Tibial nerve (tissue), 4 donors: ENCODE data around the gene ITPKB. TPM values are rescaled to one million over a fixed set of nuclear protein-coding genes. Genes with fewer than 3 reads are reported as not detected.

Source experiments
- DNase-seq, 2 donors: peaks; one replicate each; pipeline ENCODE4 v3.0.0-alpha.2; 2019; ENCODE audit warnings: low spot score in 2 of 2
- H3K27ac ChIP-seq, 4 donors: fragments of 200-600 bp; sonication (generic) in 3 of 4; one replicate each; pipeline ENCODE4 v1.5.1; 2017 to 2019; ENCODE audit warnings: mild to moderate bottlenecking in 1 of 4
- H3K27me3 ChIP-seq, 2 donors: fragments of 200-600 bp; sonication (generic) in 1 of 2; one replicate each; pipeline versions ENCODE4 v1.5.1 to v1.6.0; 2017 to 2019
- H3K36me3 ChIP-seq, 3 donors: fragments of 200-600 bp; sonication (generic); one replicate each; pipeline ENCODE4 v1.5.1; 2018 to 2019
- H3K4me1 ChIP-seq, 4 donors: fragments of 200-600 bp; sonication (generic) in 3 of 4; one replicate each; pipeline ENCODE4 v1.5.1; 2017 to 2019
- H3K4me3 ChIP-seq, 4 donors: fragments of 200-600 bp; sonication (generic) in 3 of 4; one replicate each; pipeline ENCODE4 v1.5.1; 2017 to 2019; ENCODE audit warnings: mild to moderate bottlenecking in 1 of 4, moderate library complexity in 1 of 4
- H3K9me3 ChIP-seq, 4 donors: fragments of 200-600 bp; sonication (generic) in 3 of 4; one replicate each; pipeline ENCODE4 v1.5.1; 2017 to 2019
- EP300 ChIP-seq, 2 donors: sonication (generic); formaldehyde crosslinking; IDR thresholded peaks; one replicate each; pipeline ENCODE4 v1.6.1; 2017; ENCODE audit warnings: antibody characterized with exemption in 2 of 2, mild to moderate bottlenecking in 1 of 2
- POLR2A ChIP-seq, 2 donors: fragments of 450-650 bp; IDR thresholded peaks; one replicate each; pipeline ENCODE4 v1.6.1; 2017; ENCODE audit warnings: antibody characterized with exemption in 2 of 2, mild to moderate bottlenecking in 2 of 2, moderate library complexity in 2 of 2
- WGBS, 2 donors: methylation state at CpG; one replicate each; pipeline ENCODE4 v1.1.5; 2018; 5-methylcytosine and 5-hydroxymethylcytosine counted together
- total RNA-seq, 4 donors: library from RNA; depleted of rRNA; stranded (reverse); fragments of >200 nt; gene quantifications; one replicate each; pipeline ENCODE4 v1.1.0, GENCODE V29; 2016
- TF ChIP-seq, protein P1 (sequence below), 5 experiments: fragments of 200-600 bp in 3 of 5; fragments of 450-650 bp in 2 of 5; sonication (generic) in 3 of 5; IDR thresholded peaks; one replicate each; pipeline ENCODE4 v1.5.1; 2016 to 2019; ENCODE audit warnings: antibody characterized with exemption in 5 of 5, mild to moderate bottlenecking in 3 of 5, moderate library complexity in 2 of 5

Gene ITPKB
- total RNA-seq, 4 donors from 2014 or later = 49.2 to 82.0 (median 52.7) TPM

DNA sequence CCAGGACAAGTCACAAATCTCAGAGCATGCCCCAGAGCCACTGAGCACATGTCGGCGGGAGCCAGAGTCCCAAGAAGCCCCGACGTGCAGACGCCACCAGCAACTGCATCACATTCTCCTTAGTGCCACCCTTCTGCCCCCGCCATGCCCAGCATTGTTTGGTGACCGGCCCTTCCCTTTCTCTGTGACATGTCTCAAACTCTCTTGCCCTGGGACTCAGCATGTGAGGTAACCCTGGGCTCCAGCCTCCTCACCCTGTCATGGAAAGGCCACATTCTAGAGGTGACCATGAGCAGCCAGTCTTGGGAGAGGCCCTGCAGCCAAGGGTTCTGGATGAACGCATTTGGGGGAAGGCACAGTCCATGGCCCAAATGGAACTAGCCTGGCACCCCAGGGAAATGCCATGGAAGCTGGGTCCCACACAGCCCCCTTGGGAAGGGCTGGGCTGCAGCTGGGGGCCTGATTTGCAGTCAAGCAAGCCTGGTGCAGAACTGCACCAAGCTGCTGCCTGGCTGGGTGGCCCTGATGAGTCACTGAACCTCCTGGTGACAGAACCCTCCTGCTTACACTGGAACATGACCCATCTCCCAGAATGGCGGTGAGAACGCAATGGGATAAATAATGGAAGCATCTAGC is 94.4 kb downstream of the ITPKB start:
- 75 to 92% methylated on average over 9 to 10 of the region's 10 CpGs for WGBS, 2 donors
- no peaks in the 10 kb centered on the region for H3K9me3 ChIP-seq
- no peaks in the 10 kb centered on the region for H3K27me3 ChIP-seq
- H3K36me3 ChIP-seq = peaks cover 0 to 85% (median 16%) of the 10 kb centered on the region in 3 donors
- DNase-seq = no peak
- TF ChIP-seq, protein P1, sequence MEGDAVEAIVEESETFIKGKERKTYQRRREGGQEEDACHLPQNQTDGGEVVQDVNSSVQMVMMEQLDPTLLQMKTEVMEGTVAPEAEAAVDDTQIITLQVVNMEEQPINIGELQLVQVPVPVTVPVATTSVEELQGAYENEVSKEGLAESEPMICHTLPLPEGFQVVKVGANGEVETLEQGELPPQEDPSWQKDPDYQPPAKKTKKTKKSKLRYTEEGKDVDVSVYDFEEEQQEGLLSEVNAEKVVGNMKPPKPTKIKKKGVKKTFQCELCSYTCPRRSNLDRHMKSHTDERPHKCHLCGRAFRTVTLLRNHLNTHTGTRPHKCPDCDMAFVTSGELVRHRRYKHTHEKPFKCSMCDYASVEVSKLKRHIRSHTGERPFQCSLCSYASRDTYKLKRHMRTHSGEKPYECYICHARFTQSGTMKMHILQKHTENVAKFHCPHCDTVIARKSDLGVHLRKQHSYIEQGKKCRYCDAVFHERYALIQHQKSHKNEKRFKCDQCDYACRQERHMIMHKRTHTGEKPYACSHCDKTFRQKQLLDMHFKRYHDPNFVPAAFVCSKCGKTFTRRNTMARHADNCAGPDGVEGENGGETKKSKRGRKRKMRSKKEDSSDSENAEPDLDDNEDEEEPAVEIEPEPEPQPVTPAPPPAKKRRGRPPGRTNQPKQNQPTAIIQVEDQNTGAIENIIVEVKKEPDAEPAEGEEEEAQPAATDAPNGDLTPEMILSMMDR (IDR thresholded peaks at IDR 0.05) = no peak
- no peak for TF ChIP-seq POLR2A (IDR thresholded peaks at IDR 0.05)
- H3K4me3 ChIP-seq = no peak overlapping the region
- peaks cover 0 to 34% (median 20%) of the 10 kb centered on the region in 4 donors for H3K4me1 ChIP-seq
- peak overlapping the region in 3 of 4 donors; percentile 13 to 71 (median 34) for H3K27ac ChIP-seq

DNA sequence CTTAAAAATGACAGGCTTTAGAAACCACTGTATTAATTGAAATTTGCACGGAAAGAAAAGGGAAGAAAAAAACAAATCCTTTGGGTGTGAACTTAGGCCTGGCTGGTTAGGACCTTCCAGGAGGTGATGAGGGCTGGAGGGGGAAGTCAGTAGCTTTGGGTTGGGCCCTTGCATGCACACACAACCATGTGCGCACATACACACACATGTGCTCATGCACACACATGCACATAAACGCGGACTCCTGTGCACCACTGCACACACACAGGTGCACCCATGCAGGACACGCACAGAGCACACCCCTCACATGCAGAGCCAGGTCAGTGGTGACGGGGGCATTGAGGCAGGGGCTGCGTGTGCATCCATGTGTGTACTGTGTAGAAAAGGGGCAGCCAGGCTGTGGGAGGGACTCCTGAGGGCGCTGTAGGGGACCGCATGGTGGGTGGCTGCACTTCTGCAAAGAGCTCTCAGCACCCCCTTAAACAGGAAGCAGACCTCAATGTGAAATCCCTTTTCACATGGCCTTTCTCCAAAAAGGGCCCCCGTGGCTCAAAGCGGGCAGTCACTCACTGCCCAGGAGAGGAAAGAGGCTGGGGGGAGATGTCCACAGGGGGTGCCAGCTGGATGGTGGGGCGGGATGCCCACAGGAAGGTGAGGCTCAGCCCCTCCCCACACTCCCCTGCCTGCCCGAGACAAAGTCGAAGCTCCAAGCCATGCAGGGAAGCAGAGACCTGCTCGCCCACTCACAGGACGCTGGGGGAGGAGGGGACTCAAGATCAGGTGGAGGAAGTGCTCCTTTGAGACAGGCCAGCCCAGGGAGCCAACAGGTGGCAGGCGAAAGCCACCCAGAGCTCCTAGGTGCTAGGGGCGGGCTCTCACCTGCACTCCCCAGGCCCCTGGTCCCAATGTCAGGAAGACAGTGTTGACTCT is 95.2 kb downstream of the ITPKB start:
- TF ChIP-seq EP300 (IDR thresholded peaks at IDR 0.05) (no peak), POLR2A (IDR thresholded peaks at IDR 0.05) (no peak)
- TF ChIP-seq, protein P1 (IDR thresholded peaks at IDR 0.05) = no peak
- no peak for DNase-seq
- WGBS, 2 donors = 69 to 87% methylated on average over 16 to 17 of the region's 18 CpGs
- H3K9me3 ChIP-seq = no peaks in the 10 kb centered on the region
- H3K4me1 ChIP-seq = peaks cover 0 to 34% (median 20%) of the 10 kb centered on the region in 4 donors
- peaks cover 0 to 89% (median 16%) of the 10 kb centered on the region in 3 donors for H3K36me3 ChIP-seq
- peak overlapping the region in 3 of 4 donors; percentile 26 to 71 (median 54) for H3K27ac ChIP-seq
- no peaks in the 10 kb centered on the region for H3K27me3 ChIP-seq
- no peak overlapping the region for H3K4me3 ChIP-seq

DNA sequence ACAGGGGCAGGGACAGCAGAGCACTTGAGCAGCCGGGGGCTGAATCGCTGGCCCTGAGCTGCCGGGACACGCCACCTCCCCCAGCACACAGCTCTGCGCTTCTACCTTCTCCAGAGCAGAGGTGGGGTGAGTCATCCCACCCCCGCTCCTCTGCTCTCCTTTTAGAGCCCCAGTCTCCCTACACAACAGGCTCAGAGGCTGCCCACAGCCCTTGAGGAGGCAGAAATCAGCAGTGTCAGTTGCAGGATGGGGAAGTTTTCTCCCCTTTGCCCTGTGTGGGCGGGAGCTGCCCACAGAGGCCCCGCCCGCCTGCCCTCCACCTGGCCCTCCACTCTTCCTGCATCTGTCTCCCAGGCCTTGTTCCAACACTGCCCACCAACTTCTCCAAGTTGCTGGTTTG is 95.9 kb downstream of the ITPKB start:
- Histone ChIP-seq H3K27me3 (no peaks in the 10 kb centered on the region), H3K9me3 (no peaks in the 10 kb centered on the region), H3K36me3 (peaks cover 0 to 87% (median 16%) of the 10 kb centered on the region in 3 donors), H3K4me1 (peaks cover 0 to 40% (median 20%) of the 10 kb centered on the region in 4 donors), H3K4me3 (no peak overlapping the region), H3K27ac (peak overlapping the region in 3 of 4 donors; percentile 26 to 71 (median 54))
- TF ChIP-seq, protein P1 (IDR thresholded peaks at IDR 0.05) = no peak
- TF ChIP-seq POLR2A (IDR thresholded peaks at IDR 0.05) = no peak
- TF ChIP-seq EP300 (IDR thresholded peaks at IDR 0.05) = no peak
- WGBS, 2 donors = 43 to 61% methylated on average over 4 to 9 of the region's 9 CpGs
- no peak for DNase-seq

DNA sequence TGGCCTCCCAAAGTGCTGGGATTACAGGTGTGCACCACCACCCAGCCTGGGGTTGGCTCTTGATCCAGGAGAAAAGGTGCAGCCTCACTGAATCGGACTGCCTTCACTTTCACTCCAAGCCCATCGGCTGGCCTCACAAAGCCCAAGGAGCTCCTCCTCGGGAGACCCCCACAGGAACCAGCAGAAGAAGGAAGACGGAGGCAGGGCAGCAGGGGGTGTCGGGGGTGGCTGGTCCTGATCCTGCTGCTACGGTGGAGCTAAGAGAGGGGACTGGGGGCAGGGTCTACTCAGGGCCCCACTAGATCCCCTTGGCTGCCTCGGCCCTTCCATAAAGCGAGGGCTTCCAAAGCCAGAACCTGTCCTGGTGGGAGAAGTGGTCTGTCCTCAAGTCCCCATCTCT is 96.7 kb downstream of the ITPKB start:
- no peaks in the 10 kb centered on the region for H3K27me3 ChIP-seq
- peaks cover 0 to 87% (median 14%) of the 10 kb centered on the region in 3 donors for H3K36me3 ChIP-seq
- DNase-seq = no peak
- 94 to 97% methylated on average over 8 of the region's 8 CpGs for WGBS, 2 donors
- TF ChIP-seq POLR2A (IDR thresholded peaks at IDR 0.05) (no peak), EP300 (IDR thresholded peaks at IDR 0.05) (no peak)
- TF ChIP-seq, protein P1 (IDR thresholded peaks at IDR 0.05) = no peak
- peaks cover 0 to 48% (median 24%) of the 10 kb centered on the region in 4 donors for H3K4me1 ChIP-seq
- no peak overlapping the region for H3K4me3 ChIP-seq
- no peaks in the 10 kb centered on the region for H3K9me3 ChIP-seq
- H3K27ac ChIP-seq = peak overlapping the region in 3 of 4 donors; percentile 26 to 71 (median 54)
